Vagina (tissue), 2 donors: ENCODE data around the gene CUL7.

Experiments
- POLR2A ChIP-seq, 2 donors: fragments of 450-650 bp; IDR thresholded peaks; one replicate each; pipeline ENCODE4 v1.6.1; 2017; ENCODE audit warnings: antibody characterized with exemption in 2 of 2, mild to moderate bottlenecking in 2 of 2, moderate library complexity in 2 of 2
- POLR2AphosphoS5 ChIP-seq, 2 donors: sonication (generic); formaldehyde crosslinking; IDR thresholded peaks; one replicate each; pipeline ENCODE4 v1.9.0; 2017; ENCODE audit warnings: antibody characterized with exemption in 2 of 2, mild to moderate bottlenecking in 2 of 2, low read depth in 1 of 2; ENCODE audit not compliant: insufficient read depth in 1 of 2
- TF ChIP-seq, protein P1 (sequence below), 3 experiments: fragments of 450-650 bp in 2 of 3; fragments of 200-600 bp in 1 of 3; sonication (generic) in 1 of 3; IDR thresholded peaks; one replicate each; pipeline ENCODE4 v1.5.1; 2017 to 2019; ENCODE audit warnings: antibody characterized with exemption in 3 of 3, mild to moderate bottlenecking in 2 of 3, moderate library complexity in 2 of 3

DNA sequence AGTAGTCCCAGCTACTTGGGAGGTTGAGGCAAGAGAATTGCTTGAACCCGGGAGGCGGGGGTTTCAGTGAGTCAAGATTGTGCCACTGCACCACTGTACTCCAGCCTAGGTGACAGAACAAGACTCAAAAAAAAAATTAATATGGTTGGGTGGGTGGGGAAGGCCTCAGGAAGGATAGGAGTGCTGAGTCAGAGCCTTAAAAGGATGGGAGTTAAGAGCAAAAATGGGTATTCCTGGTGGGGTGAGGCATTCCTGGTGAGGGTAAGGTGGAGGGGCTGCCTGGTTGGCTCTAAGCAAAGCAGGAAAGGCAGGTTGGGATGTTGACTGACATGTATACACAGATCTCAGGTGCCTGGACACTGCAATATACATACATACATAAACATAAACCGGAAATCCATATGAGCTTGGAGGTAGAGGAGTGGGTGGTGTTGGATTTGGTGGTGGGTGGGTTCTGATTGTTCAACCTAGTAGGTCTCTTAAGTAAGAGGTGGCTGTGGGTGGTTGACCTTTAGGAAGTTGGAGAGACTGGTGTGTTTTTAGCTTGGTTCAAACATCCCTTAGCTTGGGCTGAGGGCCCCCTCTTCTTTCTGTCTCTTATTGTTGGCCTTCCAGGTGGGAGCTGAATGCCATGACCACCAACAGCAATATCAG lies 33.5 kb downstream of the CUL7 start:
- TF ChIP-seq, protein P1, sequence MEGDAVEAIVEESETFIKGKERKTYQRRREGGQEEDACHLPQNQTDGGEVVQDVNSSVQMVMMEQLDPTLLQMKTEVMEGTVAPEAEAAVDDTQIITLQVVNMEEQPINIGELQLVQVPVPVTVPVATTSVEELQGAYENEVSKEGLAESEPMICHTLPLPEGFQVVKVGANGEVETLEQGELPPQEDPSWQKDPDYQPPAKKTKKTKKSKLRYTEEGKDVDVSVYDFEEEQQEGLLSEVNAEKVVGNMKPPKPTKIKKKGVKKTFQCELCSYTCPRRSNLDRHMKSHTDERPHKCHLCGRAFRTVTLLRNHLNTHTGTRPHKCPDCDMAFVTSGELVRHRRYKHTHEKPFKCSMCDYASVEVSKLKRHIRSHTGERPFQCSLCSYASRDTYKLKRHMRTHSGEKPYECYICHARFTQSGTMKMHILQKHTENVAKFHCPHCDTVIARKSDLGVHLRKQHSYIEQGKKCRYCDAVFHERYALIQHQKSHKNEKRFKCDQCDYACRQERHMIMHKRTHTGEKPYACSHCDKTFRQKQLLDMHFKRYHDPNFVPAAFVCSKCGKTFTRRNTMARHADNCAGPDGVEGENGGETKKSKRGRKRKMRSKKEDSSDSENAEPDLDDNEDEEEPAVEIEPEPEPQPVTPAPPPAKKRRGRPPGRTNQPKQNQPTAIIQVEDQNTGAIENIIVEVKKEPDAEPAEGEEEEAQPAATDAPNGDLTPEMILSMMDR (IDR thresholded peaks at IDR 0.05) = no peak
- no peak for TF ChIP-seq POLR2A (IDR thresholded peaks at IDR 0.05)
- TF ChIP-seq POLR2AphosphoS5 (IDR thresholded peaks at IDR 0.05; ENCODE audit: insufficient read depth in 1 of 2, low read depth in 1 of 2) = no peak
